GM12872 (cell line): Measurements from ENCODE around the gene ATP13A3.

Source experiments
- CTCF ChIP-seq: IDR thresholded peaks from 3 replicates; pipeline ENCODE4 v1.5.1; 2011; ENCODE audit warnings: low read depth, mild to moderate bottlenecking, low read length, moderate library complexity; ENCODE audit not compliant: insufficient read depth

The ATP13A3 gene

GRCh38 chr3:194379231-194379630 lies 107.6 kb downstream of the ATP13A3 start:
- TF ChIP-seq CTCF, result no peak

GRCh38 chr3:194377708-194378107 lies 109.1 kb downstream of the ATP13A3 start:
- no peak for TF ChIP-seq CTCF

GRCh38 chr3:194376241-194376560 lies 110.6 kb downstream of the ATP13A3 start:
- no peak for TF ChIP-seq CTCF

GRCh38 chr3:194375473-194376240 lies 111.1 kb downstream of the ATP13A3 start:
- no peak for TF ChIP-seq CTCF

GRCh38 chr3:194374935-194375334 lies 111.9 kb downstream of the ATP13A3 start:
- TF ChIP-seq CTCF, result no peak

- TF ChIP-seq CTCF, result no peak
These were observed 112.9 kb downstream of the ATP13A3 start for GRCh38 chr3:194373899-194374298.

- TF ChIP-seq CTCF, result no peak
These were observed 113.8 kb downstream of the ATP13A3 start for GRCh38 chr3:194373028-194373427.
